HUES48 (cell line): ENCODE results near the gene DDR2.
"Not testable (repeated sequence)": the region's sequence is repeated elsewhere in the genome, so short reads cannot be mapped to it uniquely, and the experiment has no call there.

Source experiments
- H3K27ac ChIP-seq: one replicate; pipeline ENCODE4 v1.7.0; 2013; ENCODE audit warnings: low read depth, low read length, inconsistent platforms
- H3K27me3 ChIP-seq: 2 replicates; pipeline ENCODE4 v1.6.1; 2013; ENCODE audit warnings: mild to moderate bottlenecking, low read length; ENCODE audit not compliant: control insufficient read depth, insufficient read depth
- H3K36me3 ChIP-seq: 2 replicates; pipeline ENCODE4 v1.6.1; 2013; ENCODE audit warnings: low read length; ENCODE audit not compliant: control insufficient read depth, insufficient read depth
- H3K4me1 ChIP-seq: 2 replicates; pipeline ENCODE4 v1.6.1; 2013; ENCODE audit warnings: mild to moderate bottlenecking, low read length; ENCODE audit not compliant: control insufficient read depth, insufficient read depth
- H3K4me3 ChIP-seq: 2 replicates; pipeline ENCODE4 v1.5.1; 2013; ENCODE audit warnings: mild to moderate bottlenecking, low read depth, low read length
- H3K9ac ChIP-seq: 2 replicates; pipeline ENCODE4 v1.6.1; 2013; ENCODE audit warnings: mild to moderate bottlenecking, low read depth, low read length, moderate library complexity
- H3K9me3 ChIP-seq: 2 replicates; pipeline ENCODE4 v1.6.1; 2013; ENCODE audit warnings: low read length; ENCODE audit not compliant: control insufficient read depth, insufficient read depth

DDR2 gene

GRCh38 chr1:162741574-162741973 is 109.3 kb downstream of the DDR2 start:
- Histone ChIP-seq H3K27me3 (no peaks in the 10 kb centered on the region), H3K9me3 (peaks cover 5% of the 10 kb centered on the region; the same call in 1 of the 2 replicates), H3K27ac (no peak overlapping the region), H3K4me1 (no peaks in the 10 kb centered on the region), H3K4me3 (no peak overlapping the region), H3K9ac (no peak overlapping the region), H3K36me3 (no peaks in the 10 kb centered on the region)

DNA sequence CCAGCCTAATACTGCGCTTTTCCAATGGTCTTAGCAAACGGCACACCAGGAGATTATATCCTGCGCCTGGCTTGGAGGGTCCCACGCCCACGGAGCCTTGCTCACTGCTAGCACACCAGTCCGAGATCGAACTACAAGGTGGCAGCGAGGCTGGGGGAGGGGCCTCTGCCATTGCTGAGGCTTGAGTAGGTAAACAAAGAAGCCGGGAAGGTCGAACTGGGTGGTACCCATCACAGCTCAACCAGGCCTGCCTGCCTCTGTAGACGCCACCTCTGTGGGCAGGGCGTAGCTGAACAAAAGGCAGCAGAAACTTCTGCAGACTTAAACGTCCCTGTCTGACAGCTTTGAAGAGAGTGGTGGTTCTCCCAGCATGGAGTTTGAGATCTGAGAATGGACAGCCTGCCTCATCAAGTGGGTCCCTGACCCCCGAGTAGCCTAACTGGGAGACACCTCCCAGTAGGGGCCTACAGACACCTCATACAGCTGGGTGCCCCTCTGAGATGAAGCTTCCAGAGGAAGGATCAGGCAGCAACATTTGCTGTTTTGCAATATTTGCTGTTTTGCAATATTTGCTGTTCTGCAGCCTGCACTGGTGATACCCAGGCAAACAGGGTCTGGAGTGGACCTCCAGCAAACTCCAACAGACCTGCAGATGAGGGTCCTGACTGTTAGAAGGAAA is 114.1 kb downstream of the DDR2 start:
- not testable (repeated sequence) for H3K4me1 ChIP-seq, H3K27me3 ChIP-seq, H3K27ac ChIP-seq, H3K4me3 ChIP-seq, H3K36me3 ChIP-seq, H3K9me3 ChIP-seq, H3K9ac ChIP-seq

- no peaks in the 10 kb centered on the region for H3K4me1 ChIP-seq
- H3K9ac ChIP-seq = no peak overlapping the region
- no peaks in the 10 kb centered on the region for H3K9me3 ChIP-seq
- no peaks in the 10 kb centered on the region for H3K36me3 ChIP-seq
- H3K4me3 ChIP-seq = no peak overlapping the region
- no peak overlapping the region for H3K27ac ChIP-seq
- H3K27me3 ChIP-seq = no peaks in the 10 kb centered on the region
These were observed 120.9 kb downstream of the DDR2 start for GRCh38 chr1:162753001-162753658.

DNA sequence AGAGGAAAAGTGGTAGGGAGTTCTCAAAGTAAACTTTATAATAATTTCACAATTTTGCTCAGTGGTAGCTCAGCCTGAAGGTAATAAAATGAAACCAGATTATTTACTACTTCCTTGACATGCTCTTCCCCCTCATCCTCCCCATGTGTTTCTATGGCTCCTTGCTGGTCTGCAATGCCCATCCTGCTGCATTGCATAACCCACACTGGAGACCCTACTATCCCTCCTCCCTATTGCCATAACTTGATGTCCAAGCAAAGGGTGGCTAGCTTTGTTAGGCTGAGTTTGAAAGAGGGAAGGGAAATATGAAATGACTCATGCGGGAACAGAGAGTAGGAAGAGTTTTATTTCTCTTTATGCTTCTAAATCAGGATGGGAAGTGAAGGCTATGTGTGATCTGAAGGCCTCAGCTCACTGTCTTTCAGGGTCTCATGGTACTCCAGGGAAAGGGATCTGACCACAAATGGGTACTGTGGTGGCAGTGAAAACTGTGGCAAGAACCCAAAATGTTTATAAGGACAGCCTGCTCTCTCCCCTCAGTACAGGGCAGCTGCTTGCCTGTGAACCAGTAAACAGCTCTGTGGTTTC is 121.8 kb downstream of the DDR2 start:
- no peaks in the 10 kb centered on the region for H3K9me3 ChIP-seq
- no peaks in the 10 kb centered on the region for H3K36me3 ChIP-seq
- H3K27ac ChIP-seq = no peak overlapping the region

GRCh38 chr1:162755306-162755705 is 123.0 kb downstream of the DDR2 start:
- no peak overlapping the region for H3K9ac ChIP-seq
- H3K36me3 ChIP-seq = no peaks in the 10 kb centered on the region
- H3K4me1 ChIP-seq = no peaks in the 10 kb centered on the region

More for the DNA sequence above, 121.8 kb downstream of the DDR2 start:
- H3K4me1 ChIP-seq = no peaks in the 10 kb centered on the region
- no peaks in the 10 kb centered on the region for H3K27me3 ChIP-seq
- H3K9ac ChIP-seq = no peak overlapping the region
- H3K4me3 ChIP-seq = no peak overlapping the region

DNA sequence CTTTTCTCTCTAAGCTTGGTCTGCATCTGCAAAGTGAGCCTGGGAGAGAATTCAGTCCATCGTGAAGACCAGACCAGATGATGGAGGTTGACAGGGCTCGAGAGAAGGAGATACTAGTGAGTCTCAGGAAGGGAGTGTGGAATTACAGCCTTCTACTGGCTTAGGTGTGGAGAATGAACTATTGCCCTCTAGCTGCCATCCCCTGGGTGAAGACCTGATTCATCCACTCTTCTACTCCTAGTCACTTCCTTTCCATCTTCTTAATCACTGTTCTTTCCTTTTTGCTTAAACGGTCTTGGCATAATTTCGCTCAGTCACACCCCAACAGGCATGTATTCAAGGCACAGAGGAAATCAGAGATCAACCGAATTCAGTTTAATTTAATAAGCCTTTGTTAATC is 124.3 kb downstream of the DDR2 start:
- Histone ChIP-seq H3K27ac (no peak overlapping the region), H3K9me3 (no peaks in the 10 kb centered on the region), H3K27me3 (no peaks in the 10 kb centered on the region), H3K4me1 (no peaks in the 10 kb centered on the region), H3K4me3 (no peak overlapping the region), H3K9ac (no peak overlapping the region), H3K36me3 (no peaks in the 10 kb centered on the region)

More at GRCh38 chr1:162755306-162755705, 123.0 kb downstream of the DDR2 start:
- H3K27ac ChIP-seq = no peak overlapping the region
- H3K4me3 ChIP-seq = no peak overlapping the region
- H3K9me3 ChIP-seq = no peaks in the 10 kb centered on the region
- H3K27me3 ChIP-seq = no peaks in the 10 kb centered on the region

- Histone ChIP-seq H3K27me3 (no peaks in the 10 kb centered on the region), H3K4me1 (no peaks in the 10 kb centered on the region), H3K4me3 (no peak overlapping the region), H3K27ac (no peak overlapping the region), H3K36me3 (no peaks in the 10 kb centered on the region), H3K9ac (no peak overlapping the region), H3K9me3 (no peaks in the 10 kb centered on the region)
These were observed 125.2 kb downstream of the DDR2 start for GRCh38 chr1:162757476-162757875.

DNA sequence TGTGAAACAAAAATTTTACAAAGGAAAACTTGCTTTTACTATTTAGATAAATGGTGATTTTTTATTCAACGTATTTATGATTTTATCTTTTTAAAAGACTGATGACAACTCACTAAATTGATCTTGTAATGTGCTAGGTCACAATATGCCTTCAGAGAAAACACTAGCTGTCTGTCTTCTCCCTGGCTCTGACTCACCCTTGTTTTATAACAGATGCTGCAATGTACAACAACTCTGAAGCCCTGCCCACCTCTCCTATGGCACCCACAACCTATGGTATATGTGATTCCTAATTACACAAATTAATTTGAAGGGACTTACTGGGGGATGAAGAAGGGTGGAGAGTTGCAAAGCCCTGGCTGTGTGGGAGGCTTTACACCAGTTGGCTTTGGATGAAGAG is 133.5 kb downstream of the DDR2 start:
- H3K9me3 ChIP-seq = no peaks in the 10 kb centered on the region
- no peak overlapping the region for H3K4me3 ChIP-seq
- no peak overlapping the region for H3K27ac ChIP-seq
- H3K27me3 ChIP-seq = no peaks in the 10 kb centered on the region
- H3K9ac ChIP-seq = no peak overlapping the region
- H3K4me1 ChIP-seq = no peaks in the 10 kb centered on the region
- H3K36me3 ChIP-seq = no peaks in the 10 kb centered on the region

DNA sequence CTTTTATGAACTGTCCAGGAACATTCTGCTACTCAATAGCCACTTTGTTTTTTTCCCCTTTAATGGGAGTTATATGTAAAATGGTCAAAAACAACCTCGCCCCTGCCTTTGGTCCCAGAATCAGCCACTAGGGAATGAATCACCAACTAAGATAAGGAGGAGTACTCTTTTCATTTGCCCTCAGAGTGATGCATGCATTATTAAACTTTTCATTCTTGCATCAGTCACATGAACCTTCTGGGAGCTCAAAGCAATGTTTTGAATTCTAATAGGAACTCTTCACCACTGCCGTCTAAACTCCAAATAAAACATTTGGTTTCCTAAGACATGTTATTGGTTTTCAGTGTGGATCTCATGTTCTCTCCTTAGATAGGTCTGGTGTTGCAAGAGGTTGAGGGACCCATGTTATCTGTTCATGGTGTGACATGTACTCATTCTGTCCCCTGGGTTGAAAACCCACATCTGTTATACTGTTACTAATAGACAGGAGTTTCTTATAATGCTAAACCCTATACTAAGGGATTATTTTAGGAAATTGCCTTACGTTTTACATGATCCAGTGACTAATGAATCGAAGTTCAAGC is 140.4 kb downstream of the DDR2 start:
- Histone ChIP-seq H3K9ac (no peak overlapping the region), H3K27ac (no peak overlapping the region), H3K4me1 (peaks cover 7% of the 10 kb centered on the region; the same call in 1 of the 2 replicates), H3K27me3 (no peaks in the 10 kb centered on the region), H3K36me3 (no peaks in the 10 kb centered on the region), H3K4me3 (no peak overlapping the region), H3K9me3 (no peaks in the 10 kb centered on the region)

DNA sequence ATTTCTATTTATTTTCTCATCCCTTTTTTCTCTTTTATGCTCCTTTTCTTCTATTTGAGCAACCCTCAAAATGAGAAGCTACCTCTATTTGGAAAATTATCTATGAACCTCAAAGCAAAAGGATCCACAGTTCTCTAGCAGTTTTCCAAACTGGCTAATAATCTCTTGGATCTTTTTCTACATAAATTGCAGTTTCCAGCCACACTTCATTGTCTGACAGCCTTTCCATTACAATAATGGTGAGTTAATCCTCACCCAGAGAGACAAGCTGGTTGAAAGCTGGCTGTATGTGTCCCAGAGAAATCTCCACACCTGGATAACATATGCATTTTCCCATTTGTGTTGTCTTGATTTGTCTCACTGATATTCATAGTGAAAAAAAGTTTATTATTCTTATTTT is 141.7 kb downstream of the DDR2 start:
- Histone ChIP-seq H3K4me1 (peaks cover 7% of the 10 kb centered on the region; the same call in 1 of the 2 replicates), H3K27ac (no peak overlapping the region), H3K27me3 (no peaks in the 10 kb centered on the region), H3K4me3 (no peak overlapping the region), H3K9me3 (no peaks in the 10 kb centered on the region), H3K36me3 (no peaks in the 10 kb centered on the region), H3K9ac (no peak overlapping the region)

DNA sequence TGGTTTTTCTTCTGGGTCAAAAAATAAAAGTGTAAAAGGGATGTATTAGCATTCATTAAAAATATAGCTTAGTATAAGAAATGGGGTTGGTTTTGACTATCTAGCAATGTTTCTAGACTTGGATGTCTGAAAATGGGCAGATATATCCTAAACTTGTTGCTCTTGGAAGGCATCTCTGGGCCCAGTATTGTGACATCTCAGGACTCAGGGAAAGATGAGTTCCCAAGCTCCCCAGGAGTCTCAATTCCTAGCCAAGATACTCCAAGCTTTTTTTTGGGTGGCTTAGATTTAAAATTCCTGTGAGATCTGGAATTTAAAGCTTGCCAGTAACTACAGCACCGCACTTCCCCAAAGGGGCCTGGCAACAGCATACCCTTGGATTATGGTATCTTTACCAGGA is 146.8 kb downstream of the DDR2 start:
- no peak overlapping the region for H3K9ac ChIP-seq
- H3K27me3 ChIP-seq = no peaks in the 10 kb centered on the region
- no peak overlapping the region for H3K27ac ChIP-seq
- peaks cover 3% of the 10 kb centered on the region; the same call in 1 of the 2 replicates for H3K4me1 ChIP-seq
- no peaks in the 10 kb centered on the region for H3K36me3 ChIP-seq
- no peaks in the 10 kb centered on the region for H3K9me3 ChIP-seq
- no peak overlapping the region for H3K4me3 ChIP-seq
